ENCODE data around the gene CHPF.

The CHPF gene

DNA sequence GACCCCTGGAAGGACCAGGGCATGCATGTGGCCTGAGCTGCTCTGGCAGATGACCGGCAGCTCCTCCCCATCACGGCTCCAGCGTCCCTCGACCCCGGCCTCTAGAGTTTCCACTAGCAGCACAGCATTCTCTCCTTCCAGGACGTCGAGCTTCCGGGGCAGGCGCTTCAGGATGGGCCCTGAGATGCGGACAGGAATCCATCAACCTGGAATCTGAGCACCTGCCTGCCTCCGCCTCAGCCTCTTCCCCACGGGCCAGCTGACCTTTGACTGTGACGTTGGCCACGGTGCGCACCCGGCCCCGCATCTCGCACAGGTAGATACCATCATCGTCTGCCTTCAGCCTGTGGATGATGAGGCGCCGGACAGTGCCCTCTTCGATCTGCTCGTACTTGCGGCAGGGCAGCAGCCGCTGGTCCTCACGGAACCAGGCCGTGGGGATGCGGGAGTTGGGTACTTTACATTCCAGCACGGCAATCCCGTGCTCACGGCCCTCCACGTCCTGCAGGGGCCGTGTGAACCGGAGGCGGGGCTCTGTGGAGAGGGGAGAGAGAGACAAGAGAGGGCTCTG, 24.3 kb upstream of the CHPF start:
- DNase-seq = no peak

DNA sequence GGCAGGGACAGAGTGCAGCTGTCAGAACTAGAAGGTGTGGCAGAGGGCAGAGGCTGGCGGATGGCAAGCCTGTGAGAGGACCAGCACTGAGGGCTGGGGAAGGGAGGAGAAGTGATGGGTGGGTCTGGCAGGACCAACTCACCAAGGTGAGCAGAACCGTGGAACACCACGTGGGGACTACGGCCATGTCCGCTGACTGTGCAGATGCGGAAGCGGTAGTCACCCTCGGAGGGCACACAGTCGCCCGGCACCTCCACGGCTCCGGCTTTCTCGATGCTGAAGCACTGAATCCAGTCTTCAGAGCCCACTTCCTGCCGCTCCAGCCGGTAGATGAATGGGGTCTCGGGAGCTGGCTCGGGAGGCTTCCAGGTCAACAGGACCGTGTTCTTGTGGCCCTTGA, 23.5 kb upstream of the CHPF start:
- no peak for DNase-seq

DNA sequence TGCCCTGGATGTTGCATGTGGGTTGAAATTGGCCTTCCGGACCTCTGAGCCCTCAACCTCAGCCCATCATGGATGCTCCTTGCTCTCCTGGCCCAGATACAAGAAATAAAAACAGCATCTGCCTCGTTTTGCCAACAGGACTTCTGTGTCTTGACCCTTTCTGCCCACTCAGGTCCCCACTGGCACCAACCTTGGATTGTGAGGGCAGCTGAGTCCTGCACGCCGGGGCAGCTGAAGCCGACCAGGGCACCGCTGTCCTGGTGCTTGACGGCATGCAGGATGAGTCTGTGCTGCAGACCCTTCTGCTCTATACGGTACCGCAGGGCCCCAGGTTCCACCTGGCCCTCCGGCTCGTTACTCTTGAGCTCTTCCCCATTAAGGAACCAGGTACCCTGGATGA, 23.0 kb upstream of the CHPF start:
- no peak for DNase-seq

DNA sequence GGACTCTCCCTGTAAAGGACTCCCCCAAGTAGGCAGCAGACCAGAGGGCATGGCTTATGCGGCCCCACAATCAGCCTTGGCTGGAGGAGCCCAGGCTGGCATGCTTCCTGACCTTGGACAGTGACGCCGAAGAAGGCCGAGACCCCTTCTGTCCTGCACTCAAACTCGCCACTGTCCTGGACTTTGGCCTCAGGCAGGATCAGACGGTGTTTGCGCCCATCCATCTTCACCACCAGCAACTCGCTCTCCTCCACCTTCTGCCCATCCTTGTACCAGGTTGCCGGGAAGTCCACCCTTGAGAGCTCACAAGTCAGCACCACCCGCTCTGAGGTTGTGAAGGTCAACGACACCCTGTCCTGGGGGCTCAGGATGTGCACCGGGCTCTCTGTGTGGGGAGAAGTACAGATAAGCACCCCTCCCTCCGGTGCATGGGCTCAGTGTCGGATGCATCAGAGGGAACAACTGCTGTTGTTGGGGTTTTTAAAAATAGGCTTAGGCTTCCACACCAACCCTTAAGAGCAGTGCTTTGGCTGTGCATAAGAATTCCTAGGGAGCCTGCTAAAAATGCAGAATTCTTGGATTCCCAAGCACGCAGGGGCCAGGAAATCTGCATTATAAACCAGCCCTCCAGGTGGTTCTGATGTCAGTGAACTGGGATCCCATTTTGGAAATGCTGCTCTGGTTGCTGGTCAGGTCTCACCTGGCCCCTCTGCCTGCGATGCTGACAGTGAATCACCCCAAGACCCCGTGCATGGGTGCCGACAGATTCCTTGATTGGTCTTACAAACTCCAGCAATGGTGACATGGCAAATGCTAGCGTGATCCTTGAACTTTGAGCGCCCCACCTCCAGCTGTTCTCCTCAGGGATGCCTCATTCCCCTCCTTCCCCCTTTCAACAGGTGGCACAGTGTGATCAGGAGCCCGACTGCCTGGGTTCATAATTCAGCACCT, 21.8 kb upstream of the CHPF start:
- no peak for DNase-seq

DNA sequence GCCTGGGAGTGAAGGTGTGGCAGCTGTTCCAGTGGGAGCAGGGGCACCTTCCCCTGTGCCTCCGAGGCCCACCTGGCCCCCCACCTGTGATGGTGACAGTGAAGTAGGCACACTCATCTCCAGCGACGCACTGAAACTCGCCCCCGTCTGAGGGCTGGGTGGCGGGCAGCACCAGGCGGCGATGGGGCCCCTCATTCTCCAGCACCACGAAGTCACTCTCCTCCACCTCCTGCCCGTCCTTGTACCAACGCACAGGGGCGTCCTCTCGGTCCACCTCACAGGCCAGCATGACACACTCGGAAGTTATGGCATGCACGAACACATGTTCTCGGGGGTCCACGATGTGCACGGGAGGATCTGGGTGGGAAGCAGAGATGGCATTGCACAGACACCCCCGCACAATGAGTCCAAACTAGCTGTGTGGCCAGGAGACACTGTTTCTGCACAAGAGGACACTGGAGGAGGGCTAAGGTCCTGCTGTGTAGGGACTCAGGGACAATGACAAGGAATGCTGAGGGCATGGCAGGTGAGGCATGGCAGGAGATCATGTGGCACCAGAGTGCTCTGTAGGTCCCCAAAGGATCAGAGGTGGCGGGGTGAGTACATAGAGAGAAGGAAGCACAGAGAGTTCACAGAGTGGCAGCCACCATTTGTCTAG, 19.8 kb upstream of the CHPF start:
- no peak for DNase-seq

DNA sequence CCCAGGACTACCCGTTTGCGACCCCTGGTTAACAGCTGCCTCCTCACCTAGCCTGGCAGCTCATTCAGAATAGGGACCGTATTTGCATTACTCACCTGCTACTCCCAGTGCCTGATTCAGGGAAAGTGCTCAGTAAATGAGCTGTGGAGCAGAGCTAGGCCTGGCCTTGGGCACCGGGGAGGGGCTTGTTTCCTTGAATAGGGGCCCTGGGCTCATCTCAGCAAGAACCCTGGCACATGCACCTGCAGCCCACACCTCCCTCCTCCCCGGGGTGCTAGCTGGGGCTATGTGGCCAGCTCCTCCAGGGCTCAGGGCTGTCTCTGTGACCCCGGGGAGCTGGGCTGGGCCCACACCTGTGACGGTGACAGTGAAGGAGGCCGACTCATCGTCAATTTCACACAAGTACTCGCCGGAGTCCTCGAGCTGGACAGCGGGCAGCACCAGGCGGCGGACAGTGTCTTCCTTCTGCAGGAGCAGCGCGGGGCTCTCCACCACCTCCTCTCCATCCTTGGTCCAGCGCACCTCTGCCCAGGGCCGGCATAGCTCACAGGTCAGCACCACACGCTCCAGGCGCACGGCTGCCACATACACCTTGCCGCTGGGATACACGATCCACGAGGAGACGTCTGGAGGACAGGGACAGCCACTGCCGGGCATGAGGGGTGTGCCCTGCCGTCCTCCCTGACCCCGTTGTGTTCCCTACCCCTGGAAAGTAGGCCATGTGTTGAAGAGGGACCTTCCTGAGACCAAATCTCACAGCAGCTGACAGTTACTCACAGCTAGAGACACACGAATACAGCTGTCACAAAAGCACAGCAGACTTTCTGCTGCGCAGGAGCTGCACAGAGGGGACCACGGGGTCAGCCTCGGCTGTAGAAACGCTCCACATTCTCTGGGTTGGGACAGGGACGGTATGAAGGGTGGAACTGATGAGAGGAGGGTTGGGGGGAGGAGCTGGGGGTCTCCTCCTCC, 18.7 kb upstream of the CHPF start:
- DNase-seq = no peak

DNA sequence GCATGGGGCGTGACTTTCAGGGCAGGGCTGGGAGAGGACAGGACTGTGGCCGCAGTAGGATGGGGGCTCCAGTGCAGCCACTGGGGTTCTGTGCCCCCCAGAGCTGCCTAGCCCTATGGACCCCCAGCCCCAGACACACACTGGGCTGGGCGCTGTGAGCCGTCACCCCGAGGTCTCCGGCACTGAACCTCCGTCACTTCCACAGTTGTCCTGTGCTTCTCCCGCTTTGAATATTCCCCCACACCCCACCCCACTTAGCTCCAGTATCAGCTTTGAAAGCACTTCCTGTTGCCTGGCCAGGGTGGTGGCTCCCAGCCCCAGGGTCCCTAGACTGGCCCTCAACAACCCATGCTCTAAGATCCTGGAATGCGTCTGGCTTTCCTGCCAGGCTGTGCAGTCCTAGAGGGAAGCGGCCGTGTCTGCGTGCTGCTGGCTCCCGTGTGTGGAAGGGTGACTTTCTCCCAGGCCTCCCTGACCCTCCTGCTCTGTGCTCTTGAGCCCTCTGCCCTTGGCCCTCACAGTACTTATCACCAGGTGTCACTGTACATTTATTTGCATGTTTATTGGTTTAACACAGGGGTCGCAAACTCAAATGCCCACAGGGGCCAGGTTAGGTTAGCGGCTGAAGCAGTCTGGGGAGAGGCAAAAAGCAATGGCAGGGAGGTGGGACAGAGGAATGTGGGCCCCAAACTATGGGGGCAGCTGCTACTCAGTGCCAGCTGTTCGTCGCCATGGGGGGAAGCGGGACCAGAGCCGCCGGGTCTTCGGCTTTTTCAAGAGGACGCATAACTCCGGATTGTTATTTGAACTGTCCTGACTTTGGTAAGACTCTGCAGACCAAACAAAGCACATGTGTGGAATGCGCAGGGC, 17.8 kb upstream of the CHPF start:
- no peak for DNase-seq

DNA sequence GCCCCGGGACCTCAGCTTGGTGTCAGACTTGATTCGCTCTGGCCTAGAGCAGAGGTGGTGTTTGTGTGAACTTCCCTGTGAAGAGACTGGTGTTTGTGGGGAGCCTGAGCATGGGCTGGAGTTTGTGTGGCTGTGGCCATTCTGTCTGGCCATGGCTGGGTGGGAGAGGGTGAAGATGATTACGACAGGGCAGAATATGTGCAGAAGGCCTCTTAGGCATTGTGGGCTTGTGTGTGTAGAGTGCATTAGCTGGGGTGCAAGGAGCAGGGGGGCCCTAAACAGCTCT, 17.2 kb upstream of the CHPF start:
- no peak for DNase-seq

DNA sequence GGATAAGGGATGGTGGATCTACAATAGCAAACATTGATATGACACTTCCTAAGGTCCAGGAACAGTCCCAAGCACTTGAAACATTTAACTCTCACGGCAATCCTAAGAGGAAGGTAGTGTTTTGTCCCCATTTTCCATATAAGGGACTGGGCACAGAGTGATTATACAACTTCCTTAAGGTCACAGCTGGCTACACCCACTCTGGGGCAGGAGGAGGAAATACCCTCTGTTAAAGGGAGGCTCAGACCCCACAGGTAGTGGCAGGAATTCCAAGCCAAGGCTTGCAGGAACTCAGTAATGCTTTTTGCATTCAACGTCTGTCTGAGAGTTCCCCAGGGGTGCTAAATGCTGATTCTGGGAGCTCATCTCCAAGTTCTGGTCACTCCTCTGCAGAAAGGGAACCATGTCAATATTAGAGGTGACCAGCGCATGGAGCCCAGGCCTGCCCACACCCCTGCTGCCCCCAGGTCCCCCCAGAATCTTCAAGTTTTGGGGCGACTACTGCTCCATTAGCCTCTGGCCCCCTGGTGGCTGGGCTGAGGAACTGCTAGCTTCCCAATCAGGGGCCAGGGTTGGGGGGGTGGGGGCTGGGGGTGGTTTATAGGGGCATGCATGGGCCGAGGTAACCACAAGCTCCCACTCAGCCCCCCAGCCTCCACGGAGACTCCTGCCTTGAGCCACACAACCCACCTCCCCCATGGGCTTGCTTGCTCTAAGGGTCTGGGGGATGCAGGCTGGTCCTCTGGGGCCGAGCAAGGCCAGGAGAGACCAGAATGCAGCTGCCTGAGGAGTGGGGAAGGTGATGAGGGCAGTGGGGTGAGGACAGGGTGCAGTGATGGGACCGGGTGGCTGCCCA, 16.7 kb upstream of the CHPF start:
- no peak for DNase-seq

DNA sequence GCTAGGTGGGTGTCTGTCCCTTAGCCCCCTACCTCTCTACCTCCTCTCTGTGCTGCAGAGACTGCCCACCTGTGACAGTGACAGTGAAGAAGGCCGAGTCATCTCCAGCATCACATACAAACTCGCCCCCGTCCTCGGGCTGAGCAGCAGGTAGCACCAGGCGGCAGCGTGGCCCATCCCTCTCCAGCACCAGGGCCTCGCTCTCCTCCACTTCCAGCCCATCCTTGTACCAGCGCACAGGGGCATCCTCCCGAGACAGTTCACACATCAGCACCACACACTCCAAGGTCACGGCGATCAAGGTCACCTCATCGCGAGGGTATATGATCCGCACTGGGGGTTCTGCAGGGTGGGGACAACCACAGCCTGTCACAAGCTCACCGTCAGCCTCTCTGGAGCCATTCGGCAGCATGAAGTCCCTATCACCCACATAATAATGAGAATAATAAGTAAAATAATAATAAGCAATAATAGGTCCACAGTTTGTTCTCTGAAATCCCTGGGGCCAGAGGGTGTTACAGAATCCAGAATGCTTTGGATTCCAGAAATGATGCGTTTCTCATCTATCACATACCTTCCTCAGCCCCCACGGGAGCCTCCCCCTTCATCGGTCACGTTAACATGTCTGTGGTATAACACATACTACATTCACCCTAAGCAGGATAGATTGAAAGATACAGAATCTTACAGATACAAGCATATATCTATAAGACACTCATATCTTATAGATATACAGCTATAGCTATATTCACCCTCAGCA, 15.7 kb upstream of the CHPF start:
- DNase-seq = no peak

DNA sequence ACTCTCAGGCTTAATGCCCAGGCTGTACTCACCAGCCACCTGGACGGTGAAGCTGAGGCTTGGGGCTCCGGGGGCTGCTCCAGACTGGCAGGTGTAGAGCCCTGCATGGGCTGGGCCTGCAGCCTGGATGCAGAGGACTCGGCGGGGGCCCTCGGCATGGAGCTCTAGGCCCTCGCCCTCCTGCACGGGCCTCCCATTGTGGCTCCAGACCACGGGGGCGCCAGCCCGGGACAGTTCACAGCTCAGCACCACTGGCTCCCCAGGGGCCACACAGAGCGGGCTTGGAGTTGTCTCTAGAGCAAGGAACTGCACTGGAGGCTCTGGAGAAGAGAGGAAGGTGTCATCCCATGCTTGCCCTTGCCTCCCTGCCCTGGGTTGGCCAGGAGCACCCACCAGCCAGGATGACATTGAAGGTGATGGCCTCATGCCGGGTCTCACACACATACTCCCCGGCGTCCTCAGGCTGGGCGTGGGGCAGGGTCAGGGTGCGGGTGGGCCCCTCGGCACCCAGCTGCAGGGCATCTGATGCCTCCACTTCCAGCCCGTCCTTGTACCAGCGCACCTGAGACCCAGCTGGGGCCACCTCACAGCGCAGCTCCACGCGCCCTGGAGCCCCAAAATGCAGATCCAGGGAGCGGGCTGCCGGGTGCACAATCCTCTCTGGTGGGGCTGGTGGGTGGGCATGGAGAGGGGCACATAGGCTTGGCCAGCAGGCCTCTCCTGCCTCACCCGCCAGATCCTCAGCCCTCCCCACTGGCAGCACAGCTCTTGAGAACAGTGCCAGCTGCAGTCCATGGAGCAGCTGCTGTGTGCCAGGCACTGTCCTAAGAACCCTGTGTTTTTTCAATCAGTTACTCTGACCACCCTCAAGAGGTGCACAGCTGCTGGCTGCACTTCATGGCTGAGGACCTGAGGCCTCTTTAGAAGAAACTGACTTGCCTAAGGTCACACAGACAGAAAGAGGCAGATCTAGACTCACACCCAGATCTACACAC, 14.5 kb upstream of the CHPF start:
- no peak for DNase-seq

DNA sequence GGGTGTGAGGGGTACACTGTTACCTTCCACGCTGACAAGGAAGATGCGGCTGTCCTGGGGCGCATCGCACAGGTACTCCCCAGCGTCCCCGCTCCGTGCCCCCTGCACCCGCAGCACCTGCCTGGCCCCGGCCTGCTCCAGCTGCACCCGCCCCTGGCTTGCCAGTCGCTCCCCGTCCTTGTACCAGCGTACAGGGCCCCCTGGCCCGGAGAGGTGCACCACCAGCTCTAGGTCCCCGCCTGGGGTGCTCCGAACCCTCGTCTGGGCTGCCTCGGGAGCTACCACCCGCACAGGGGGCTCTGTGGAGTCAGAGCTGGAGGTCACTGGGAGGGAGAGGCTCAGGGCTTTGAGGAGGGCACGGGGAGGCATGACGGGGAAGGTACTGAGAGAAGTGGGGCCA, 13.7 kb upstream of the CHPF start:
- DNase-seq = no peak

DNA sequence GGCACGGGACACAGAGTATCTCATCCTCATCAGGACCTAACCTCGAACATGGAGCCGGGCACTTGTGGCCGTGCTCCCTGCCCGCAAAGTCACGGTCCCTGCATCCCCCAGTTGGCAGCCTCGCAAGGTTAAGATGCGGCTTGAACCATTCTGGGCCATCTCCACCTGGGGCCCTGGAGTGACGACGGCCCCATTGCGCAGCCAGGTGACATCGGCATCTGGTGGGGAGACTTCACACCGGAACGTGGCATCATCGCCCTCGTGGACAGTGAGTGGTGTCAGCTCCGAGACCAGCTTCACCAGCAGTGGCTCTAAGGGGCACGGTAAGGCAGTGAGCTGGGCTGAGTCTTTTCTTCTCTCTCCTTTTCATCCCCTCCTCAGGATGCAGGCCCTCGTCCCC, 12.8 kb upstream of the CHPF start:
- no peak for DNase-seq

DNA sequence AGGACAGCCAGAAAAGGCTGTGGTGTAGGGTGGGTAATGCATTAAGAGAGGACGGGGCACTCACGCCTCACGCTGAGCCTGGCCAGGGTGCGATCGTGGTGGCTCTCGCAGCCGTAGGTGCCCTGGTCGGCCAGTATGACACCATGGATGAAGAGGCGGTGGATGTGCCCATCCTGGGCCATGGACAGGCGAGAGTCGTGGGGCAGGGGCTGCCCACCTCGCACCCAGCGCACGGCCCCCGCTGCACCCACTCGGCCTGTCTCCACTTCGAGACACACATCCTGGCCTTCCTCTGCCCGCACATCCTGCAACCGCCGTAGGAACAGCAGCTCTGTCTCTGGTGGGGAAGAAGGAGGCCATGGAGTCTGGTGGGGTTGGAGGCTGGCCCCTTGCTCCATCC, 12.3 kb upstream of the CHPF start:
- no peak for DNase-seq

DNA sequence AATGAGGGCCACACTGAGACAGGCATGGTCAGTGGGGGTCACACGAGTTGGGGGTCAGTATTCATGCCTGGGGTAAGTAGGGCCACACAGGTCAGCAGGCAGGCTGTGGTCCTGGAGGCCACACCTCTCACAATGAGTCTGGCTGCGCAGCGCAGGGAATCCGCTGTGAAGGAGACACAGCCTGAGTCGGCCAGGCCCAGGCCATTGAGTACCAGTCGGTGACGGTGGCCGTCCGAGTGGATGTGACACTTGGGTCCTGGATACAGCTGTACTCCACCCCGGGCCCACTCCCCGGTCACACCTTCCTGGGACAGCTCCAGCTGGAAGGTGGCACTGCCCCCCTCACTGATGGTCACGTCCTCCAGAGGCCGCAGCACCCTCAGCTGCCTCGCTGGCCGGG, 10.7 kb upstream of the CHPF start:
- DNase-seq = no peak

DNA sequence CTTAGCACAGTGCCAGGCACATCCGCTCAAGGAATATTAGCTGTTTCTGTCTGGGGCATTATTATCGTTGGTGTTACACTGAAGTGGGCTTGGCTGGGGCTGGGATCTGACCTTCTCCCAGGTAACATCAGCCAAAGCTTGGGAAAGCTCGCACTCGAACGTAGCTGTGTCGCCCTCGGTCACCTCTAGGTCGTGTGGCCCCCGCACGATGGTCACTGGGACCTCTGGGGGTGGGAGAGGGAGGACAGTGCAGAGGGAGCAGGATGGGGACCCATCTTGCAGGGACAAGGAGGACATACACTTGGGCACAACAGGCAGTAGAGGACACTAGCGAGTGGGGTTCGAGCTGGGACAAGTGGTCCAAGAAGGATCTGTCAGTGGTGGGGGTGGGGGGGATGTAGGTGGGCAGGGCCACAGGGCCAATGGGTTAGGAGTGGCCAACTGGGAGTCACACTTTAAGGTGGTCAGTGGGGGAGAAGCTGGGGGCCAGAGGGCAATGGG, 9.9 kb upstream of the CHPF start:
- no peak for DNase-seq

DNA sequence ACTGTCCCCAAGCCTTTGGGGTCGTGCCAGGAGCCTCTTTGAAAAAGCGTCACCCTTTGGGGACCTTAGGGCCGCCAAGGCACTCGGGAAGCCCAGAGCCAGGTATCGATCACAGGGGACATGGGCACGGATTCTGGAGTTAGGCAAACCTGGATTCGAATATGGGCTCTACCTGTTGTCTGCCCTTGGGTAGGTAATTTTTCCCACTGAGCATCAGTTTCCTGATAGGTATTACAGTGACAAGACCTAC, 9.5 kb upstream of the CHPF start:
- DNase-seq = no peak

DNA sequence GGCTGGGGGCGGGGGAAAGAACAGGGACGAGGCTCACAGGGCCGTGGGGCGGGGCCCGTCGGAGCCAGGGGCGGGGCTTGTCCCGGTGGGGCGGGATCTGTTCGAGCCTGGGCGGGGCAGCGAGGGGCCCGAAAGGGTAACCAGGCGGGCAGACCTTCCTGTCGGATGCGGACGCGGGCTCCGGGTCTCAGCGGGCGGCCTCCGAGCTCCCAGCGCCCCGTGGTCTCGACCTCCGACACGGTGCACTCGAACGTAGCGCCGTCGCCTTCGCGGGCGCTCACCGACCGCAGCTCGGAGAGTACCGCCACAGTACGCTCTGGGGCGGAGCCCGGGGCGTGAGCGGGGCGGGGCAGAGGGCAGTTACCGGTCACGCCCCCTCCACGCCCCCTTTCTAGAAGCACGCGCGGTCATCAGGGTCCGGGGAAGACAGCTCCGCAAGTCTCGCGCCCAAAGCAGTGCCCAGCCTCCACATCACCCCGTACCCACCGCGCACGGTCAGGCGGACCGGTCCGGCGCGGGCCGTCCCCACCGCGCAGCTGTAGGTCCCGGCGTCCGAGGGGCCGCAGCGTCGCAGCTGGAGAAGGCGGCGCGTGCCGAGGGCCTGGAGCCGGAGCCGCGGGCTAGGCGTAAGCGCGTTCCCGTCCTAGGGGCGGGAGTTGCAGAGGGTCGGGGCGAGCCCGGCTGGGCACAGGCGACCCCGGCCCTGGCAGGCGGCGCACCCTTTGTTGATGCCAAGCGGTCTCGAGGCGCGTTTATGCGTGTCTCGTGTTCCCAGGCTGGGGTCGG, 9.0 kb upstream of the CHPF start:
- DNase-seq = peak; percentile 37 to 63 (median 56)
